Right ventricle myocardium superior (tissue), 1 donor: ENCODE results near the gene EPM2A. TPM values are rescaled to one million over a fixed set of nuclear protein-coding genes. Genes with fewer than 3 reads are reported as not detected.
"Not testable (repeated sequence)": the region's sequence is repeated elsewhere in the genome, so short reads cannot be mapped to it uniquely, and the experiment has no call there.

Source experiments
- ATAC-seq: fragments of 200-7000 bp; cut with Tn5 transposase; one replicate; pipeline ENCODE4 v1.9.1; 2020; ENCODE audit warnings: mild to moderate bottlenecking; ENCODE audit not compliant: poor library complexity
- DNase-seq: peaks from one replicate; pipeline ENCODE4 v3.0.0-alpha.2; 2020
- intact Hi-C: fragments of 100-400 bp; cut with DNase I; formaldehyde crosslinking; loops from one replicate; pipeline ENCODE4 v1.11.2; 2022
- total RNA-seq: library from RNA; stranded (reverse); fragmentation: NEBNext Ultra II Directional; extraction: Animal tissue kit (Norgen Biotek cat#: 25700); gene quantifications from one replicate; pipeline ENCODE4 v1.2.1, GENCODE V29; 2021
- donor health status: DM: no; HTN: yes; CAD: no; lungs with severe emphysema.

The EPM2A gene
- total RNA-seq, 1 donor from 2014 or later: 46.5 TPM

DNA sequence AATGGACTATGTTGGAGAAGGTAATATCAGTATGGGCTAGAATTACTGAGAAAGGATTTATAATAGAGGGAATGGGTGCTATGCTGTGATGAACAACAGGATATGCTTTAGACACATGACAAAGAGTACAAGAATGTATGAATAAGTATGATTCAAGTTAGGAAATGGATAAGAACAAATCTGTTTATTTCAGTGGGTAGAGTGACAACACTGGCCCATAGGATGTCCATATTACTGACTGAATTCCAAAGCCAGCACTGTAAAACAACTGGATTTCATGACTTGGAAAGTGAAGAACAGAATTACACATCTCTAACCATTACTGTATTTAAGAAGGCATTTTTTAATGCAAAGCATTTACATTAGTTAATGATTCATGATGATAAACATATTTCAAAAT lies 35.9 kb downstream of the EPM2A start:
- ATAC-seq: no peak
- intact Hi-C loops: no loop called here
- no peak for DNase-seq

DNA sequence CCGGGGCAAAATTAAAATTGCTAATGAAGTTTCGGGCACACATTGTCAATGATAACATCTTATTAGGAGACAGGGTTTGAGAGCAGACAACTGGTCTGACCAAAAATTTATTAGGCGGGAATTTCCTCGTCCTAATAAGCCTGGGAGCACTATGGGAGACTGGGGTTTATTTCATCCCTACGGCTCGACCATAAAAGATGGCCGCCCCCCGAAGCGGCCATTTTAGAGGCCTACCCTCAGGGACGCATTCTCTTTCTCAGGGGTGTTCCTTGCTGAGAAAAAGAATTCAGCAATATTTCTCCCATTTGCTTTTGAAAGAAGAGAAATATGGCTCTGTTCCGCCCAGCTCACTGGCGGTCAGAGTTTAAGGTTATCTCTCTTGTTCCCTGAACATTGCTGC lies 37.9 kb downstream of the EPM2A start:
- ATAC-seq, intact Hi-C loops, DNase-seq: not testable (repeated sequence)

DNA sequence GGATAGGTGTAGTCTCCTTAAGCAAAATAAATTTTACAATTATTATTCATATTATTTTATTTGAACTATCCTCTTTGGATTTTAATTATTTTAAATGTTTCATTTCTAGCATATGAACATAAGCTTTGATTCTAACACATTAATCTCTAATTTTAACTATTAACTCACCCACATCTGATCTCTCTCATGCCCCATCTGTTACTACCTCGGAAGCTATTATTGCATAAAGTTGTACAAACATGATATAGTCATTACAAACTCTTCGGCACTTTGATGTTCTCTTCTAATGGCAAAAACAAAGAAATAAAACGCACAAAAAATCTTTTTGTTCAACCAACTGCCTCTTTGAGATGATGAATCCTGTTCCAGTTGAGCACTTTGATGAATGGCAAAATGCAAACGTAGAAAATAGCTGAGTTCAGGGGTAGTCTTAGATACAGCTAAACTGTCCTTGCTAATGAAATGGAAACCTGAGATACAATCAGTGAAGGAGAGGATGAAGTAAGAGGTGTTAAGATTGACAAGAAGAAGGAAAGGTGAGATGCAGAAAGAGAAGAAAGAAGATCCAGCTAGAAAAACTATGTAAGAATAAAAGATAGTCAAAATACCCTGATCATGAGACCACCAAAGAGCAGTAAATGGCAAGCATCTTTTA lies 41.1 kb downstream of the EPM2A start:
- intact Hi-C loops: no loop called here
- ATAC-seq (no peak), DNase-seq (no peak)

DNA sequence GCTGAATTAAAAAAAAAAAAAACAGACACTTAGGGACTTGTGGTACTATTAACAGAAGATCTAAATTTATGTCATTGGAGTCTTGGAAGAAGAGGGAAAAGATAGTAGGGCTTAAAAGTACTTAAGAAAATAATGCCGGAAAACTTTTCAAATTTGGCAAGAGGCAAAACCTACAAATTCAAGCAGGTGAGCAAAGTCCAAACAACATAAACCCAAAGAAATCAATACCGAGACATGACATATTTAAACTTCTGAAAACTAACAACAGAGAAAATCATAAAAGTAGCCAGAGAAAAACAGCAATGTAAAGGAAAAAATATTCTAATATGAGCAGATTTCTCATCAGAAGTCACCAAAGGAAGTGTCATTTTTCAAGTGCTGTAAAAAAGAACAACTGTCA lies 44.4 kb downstream of the EPM2A start:
- ATAC-seq (no peak), DNase-seq (no peak)
- intact Hi-C loops: no loop called here

DNA sequence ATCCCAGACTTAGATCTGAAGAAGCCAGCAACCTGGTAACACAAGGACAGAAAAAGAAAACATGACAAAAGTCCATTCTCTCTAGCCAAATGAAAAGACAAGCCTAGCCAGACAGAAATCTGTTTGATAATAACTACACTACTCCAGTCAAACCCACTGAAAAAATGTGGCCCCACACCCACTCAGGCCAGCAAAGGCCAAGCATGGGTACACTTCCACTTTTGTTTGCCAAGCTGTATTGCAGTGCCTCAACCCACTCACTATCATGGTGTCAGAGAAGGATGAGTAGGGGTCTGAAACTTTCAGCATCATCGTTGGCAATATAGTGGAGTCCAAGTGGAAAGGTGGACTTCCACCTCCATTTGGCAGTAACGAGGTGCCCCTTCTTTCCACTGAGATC lies 45.8 kb downstream of the EPM2A start:
- DNase-seq (no peak), ATAC-seq (no peak)
- intact Hi-C loops: no loop called here

DNA sequence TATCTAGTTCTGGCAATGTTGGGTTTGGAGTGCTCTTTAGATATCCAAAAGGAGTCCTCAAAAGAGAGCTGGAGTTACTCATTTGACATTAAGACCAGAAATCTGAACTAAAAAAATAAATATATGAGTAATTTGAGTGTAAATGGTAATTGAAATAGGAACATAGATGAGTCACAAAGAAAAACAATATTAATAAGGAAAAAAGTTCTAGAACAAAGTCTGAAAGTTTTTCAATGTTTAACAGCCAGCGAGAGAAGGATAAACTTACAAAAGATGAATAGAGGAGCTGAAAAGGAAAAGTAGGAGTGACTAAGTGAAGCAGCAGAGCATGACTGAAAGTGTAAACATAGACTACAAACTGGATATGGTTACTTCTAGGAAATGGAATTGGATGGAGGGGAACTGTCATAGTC lies 46.8 kb downstream of the EPM2A start:
- ATAC-seq (no peak), DNase-seq (no peak)
- intact Hi-C loops: no loop called here

DNA sequence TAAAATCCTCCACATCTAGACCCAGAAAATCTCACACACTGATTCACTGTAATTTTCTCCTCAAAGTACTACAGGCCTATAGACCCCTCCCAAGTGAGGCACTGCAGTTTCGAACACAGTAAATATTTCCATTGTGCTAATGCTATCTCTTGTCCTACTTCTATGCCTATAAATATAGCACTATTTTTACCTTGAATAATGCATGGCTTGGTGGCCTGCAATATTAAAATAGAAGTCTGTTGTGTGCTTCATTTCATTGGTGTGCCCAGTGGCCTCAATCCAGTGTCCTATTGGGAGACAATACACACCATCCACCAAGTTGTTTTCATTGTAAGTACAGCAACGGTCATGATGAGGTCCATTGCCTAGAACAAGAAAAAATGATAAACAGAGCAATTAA lies 49.4 kb downstream of the EPM2A start:
- DNase-seq (no peak), ATAC-seq (peak; percentile 68)
- intact Hi-C loops: no loop called here

DNA sequence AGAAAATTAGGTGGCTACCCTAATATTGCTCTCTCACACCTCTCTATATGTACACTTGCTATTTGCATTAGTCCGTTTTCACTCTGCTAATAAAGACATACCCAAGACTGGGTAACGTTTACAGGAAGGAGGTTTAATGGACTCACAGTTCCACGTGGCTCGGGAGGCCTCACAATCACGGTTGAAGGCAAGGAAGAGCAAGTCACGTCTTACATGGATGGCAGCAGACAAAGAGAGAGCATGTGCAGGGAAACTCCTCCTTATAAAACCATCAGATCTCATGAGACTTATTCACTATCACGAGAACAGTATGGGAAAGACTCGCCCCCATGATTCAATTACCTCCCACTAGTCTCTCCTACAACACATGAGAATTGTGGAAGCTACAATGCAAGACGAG lies 53.4 kb downstream of the EPM2A start:
- DNase-seq (no peak), ATAC-seq (no peak)
- intact Hi-C loops: no loop called here

DNA sequence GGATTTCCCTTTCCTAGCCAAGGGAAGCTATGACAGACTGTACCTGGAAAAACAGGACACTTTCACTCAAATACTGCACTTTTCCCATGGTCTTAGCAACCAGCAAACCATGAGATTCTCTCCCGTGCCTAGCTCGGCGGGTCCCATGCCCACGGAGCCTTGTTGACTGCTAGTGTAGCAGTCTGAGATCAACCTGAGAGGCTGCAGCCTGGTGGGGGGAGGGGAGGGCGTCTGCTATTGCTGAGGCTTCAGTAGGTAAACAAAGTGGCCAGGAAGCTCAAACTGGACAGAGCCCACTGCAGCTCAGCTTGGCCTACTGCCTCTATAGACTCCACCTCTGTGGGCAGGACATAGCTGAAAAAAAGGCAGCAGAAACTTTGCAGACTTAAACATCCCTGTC lies 61.8 kb downstream of the EPM2A start:
- ATAC-seq: no peak
- no peak for DNase-seq
- intact Hi-C loops: no loop called here

DNA sequence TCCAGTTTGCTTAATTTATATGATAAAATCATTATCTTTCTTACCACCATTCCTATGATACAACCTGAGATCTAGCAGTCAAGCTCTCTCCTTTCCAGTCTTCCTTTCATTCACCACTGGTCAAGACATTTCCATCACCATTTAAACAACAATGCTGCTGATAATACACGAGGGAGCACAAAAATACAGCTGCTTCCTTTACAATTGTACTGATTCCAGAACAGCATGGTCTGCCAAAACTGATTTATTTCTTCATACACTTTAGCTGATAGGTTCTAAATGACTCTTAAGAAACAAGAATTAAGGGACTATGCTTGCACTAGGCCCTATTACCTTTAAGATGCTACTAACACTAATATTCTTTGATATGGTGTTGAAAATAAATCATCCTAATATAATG lies 65.0 kb downstream of the EPM2A start:
- intact Hi-C loops: no loop called here
- DNase-seq (no peak), ATAC-seq (no peak)

DNA sequence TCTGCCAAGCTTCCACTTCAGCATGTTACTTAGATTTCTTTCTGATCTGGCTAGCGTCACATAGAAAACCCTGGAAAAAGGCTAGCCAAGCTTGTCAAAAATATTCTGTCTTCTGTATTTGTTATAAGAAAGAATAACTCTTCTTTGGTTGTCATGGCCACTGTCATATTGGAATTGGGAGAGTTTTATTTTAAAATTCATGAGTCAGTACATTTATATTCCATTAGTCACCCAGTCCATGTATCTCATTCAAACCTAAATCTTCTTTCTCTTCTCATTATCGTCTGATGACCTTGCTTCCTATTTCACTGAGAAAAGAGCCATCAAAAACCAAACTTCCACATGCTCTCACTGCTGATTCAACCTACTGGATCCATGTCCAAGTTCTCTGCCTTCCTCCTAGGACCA lies 65.7 kb downstream of the EPM2A start:
- intact Hi-C loops: no loop called here
- no peak for ATAC-seq
- DNase-seq: no peak

DNA sequence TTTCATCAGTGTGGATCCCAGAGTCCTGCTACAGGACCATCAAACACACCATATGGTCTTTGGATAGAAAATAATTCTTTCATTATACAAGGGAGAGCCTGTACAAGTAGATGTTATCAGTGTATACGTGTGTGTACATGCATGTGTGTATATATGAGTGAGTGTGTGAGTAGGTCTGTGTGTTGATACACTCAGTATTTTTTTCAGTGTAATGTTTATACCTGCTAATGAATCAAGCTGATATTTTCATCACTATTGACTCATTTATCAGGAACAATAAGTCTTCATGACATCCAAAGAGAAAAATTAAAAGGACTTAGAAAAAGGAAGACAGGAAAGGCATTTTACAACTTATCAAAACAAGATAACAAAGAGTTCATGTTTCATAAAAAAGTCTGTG lies 66.5 kb downstream of the EPM2A start:
- DNase-seq: no peak
- intact Hi-C loops: no loop called here
- ATAC-seq: no peak

DNA sequence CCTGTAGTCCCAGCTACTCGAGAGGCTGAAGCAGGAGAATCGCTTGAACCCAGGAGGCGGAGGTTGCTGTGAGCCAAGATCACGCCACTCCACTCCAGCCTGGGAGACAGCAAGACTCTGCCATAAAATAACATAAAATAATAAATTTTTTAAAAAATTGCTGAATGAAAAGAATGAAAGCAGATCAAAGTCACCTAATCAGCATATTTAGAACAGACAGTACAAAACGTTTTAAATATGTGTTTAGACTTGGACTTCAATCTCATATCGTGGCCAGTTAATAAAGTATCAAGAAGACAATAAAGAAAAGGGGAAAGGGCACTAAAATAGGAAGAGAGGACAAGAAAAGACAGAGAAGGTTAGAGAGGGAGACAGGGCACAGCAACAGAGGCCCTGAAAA lies 74.6 kb downstream of the EPM2A start:
- no peak for DNase-seq
- no peak for ATAC-seq
- intact Hi-C loops: no loop called here

DNA sequence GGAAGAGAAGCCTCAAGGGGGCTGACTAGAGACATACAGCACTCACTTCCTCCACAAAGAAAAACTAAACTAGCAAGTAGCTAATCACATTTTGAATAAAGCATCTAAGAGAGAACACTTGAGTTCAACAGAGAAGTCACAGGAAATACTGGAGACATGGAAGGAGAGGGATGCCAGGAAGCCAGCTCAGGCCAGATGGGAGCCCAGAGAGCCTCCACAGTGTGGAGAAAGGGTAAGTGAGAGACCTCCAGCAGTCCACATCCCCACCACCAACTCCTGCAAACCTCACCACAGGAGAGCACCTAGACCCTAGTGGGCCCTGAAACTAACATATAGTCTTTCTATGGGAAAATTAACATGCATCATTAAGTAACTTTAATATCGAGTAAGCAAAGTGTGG lies 79.2 kb downstream of the EPM2A start:
- DNase-seq (no peak), ATAC-seq (no peak)

DNA sequence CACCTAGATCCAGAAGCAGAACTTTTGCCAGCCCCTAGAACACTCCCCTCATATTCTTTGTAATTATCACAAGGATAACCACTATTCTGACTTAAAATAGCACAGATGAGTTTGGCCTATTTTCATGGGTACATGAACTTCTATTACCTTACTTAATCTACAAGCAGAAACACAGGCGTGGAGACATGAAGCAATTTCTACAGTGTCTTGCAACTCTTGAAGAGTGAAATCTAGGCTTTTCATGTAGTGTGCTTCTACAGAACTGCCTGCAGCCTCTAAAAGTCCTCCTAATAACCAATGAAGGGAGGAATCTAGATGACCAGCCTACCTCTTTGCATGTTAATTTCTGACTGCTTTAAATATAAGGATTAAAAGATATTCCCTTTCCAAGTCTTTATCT lies 82.7 kb downstream of the EPM2A start:
- DNase-seq (no peak), ATAC-seq (no peak)
- intact Hi-C loops: no loop called here

More for the DNA sequence above, 79.2 kb downstream of the EPM2A start:
- intact Hi-C loops: no loop called here

DNA sequence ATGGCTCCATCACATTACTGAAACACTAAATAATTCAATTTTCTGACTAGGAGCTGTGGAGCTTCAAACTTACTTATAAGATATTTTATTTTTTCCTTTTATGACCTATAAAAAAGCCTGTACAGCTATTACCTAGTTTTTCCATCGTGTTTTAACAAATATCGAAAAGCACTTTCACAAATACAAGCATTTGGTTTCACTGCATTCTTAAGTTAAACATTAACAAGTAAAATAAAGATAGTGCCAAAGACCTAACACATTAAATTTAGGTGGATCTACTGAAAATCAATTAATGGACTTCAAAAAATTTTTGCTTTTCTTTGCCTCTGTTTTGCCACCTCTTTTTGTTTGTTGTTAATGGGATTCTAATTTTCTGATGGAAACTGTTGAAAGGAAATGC lies 83.3 kb downstream of the EPM2A start:
- ATAC-seq: no peak
- DNase-seq: no peak
- intact Hi-C loops: no loop called here

DNA sequence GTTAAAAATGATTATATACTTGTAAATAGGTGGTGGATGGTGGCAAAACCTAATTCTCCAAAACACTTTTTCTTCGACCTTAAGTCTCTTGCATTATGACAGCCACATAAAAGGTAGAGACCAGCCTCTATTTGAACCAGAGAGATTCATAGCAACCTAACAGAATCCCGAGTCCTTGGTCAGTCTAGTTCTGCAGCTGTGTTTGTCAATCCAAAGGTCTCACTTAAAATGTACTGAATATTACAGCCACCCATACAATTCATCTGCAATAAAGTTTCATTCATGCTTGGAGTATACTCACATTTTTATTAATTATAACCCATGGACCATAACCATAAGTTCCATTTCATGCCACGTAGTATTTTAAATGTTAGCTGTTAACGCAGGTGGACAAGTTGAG lies 87.2 kb downstream of the EPM2A start:
- intact Hi-C loops: no loop called here
- ATAC-seq (no peak), DNase-seq (no peak)

DNA sequence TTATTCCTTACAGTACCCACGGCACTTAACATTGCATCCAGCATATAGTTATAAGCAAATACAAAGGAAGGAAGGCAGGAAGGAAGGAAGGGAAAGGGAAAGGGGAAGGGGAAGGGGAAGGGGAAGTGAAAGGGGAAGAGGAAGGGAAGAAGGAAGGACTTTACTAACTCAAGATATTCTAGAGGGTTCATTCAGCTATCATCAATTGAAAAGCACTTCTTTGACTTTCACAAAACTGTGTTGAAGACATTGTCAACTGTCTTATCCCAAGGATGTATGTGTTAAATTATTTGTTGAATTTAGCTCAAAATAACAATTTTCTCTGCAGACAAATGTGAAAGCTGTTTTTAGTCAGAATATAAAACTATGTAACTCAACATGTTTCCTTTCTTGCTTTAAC lies 87.7 kb downstream of the EPM2A start:
- DNase-seq: no peak

DNA sequence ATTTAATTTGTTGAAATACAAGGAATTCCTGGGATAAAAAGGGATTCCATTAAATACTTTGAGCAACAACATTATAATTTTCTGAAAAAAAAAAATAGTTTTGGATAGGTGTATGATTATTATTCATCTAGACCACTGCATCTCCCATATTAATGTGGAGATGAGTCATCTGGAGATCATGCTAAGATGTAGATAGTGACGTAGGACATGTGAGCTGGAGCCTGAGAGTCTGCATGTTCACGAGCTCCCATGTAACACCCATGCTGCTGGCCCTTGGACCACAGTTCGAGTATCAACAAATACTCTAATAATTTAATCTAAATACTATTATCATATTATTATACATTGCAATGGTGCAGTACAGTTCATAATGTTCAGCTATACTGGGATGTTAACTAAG lies 91.6 kb downstream of the EPM2A start:
- no peak for DNase-seq
- intact Hi-C loops: no loop called here
- no peak for ATAC-seq

More for the DNA sequence above, 87.7 kb downstream of the EPM2A start:
- no peak for ATAC-seq
- intact Hi-C loops: no loop called here

DNA sequence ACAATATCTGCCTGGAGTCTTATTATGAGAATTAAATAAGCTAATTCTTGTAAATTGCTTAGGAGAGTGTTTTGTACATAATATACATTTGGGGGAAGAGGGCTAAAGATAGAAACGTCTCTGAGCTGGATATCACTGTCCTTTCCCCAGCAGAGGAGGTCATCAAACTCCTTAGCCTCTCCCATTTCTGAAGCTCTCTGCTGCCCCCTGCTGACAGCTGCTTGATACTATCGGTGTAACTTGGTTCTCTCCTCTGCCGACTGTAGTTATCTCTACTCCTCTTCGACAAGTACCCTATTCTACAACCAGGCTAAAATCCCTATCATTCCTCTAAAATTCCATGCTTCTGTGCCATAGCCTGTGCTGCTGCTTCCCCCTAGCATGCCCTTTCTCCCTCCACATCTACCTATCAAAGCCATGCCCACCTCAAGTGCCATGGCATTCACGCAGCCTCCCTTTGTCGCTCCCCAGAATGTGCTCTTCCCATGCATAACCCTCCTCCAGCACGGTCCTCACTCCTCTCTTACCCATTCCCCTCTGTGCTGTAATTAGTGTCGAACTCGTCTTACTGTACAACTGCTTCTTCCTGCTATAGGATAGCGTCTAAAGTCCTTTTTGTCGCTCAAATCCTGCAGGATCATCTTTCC lies 101.2 kb downstream of the EPM2A start:
- ATAC-seq: peak; percentile 95
- DNase-seq: peak; percentile 83
- intact Hi-C loops: no loop called here

DNA sequence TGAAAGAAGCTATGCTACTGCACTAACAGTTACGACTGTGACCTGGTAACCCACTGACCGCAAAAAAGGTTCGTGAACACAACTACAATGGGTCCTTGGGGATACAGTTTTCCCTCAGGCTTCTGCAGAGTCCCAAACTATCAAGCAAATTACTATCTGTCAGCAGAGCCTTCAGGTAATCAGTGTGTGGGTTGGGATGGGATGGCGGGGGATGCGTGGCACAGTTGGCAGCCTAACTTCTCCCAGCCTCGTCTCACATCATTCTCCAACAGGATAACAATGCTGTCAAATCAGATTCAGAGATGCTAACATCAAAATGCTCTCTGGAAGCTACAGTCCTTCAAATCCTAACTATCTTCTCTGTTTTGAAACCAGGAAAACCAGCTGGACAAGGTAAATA lies 102.3 kb downstream of the EPM2A start:
- intact Hi-C loops: no loop called here
- DNase-seq (no peak), ATAC-seq (no peak)
